GM12878 (cell line): ENCODE data around the gene PHF2. TPM values are rescaled to one million over a fixed set of nuclear protein-coding genes. Genes with fewer than 3 reads are reported as not detected.
A peak's percentile ranks its signal among the peaks of the same experiment; 100 is the strongest.

Experiments used
- ATAC-seq: fragments of 200-7000 bp; cut with Tn5 transposase; 3 replicates; pipeline ENCODE4 v1.9.1; 2020; ENCODE audit warnings: mild to moderate bottlenecking, moderate library complexity
- BruUV-seq: library from RNA; stranded (reverse); fragments of 400-500 nt; replicated peaks from 2 replicates; lab custom pipeline; 2021; lab: Mats Ljungman, UMichigan
- CTCF ChIA-PET: fragments of 300-600 bp; sonication (Branson Sonifier 250); formaldehyde crosslinking; extraction: SDS; loops from one replicate; lab custom pipeline; 2021; ENCODE audit warnings: inconsistent platforms; lab: Yijun Ruan, JAX
- POLR2A ChIA-PET: fragments of 350-600 bp; formaldehyde crosslinking; extraction: SDS; loops from one replicate; lab custom pipeline; 2021; ENCODE audit warnings: inconsistent platforms; lab: Charles Lee
- RAD21 ChIA-PET: fragments of 300-600 bp; sonication (Branson Sonifier 250); formaldehyde crosslinking; loops from one replicate; lab custom pipeline; 2023; ENCODE audit warnings: antibody characterized with exemption; ENCODE audit not compliant: unreplicated experiment; lab: Charles Lee
- SMC1A ChIA-PET: fragments of 300-600 bp; sonication (Branson Sonifier 250); formaldehyde crosslinking; loops from one replicate; lab custom pipeline; 2023; ENCODE audit not compliant: unreplicated experiment, uncharacterized antibody; lab: Charles Lee
- DNase-seq: peaks from one replicate; pipeline ENCODE4 v3.0.0-alpha.2; 2011; ENCODE audit warnings: low read depth, low spot score
- FAIRE-seq: peaks from 3 replicates; lab custom pipeline; 2011; peaks lifted over from hg19 to GRCh38; lab: Jason Lieb, UNC
- H2AFZ ChIP-seq: 2 replicates; pipeline ENCODE4 v1.6.0; 2011; ENCODE audit warnings: low read depth, low read length, control low read depth; ENCODE audit not compliant: control insufficient read depth
- H3K27ac ChIP-seq: 2 replicates; pipeline ENCODE4 v1.5.1; 2011; ENCODE audit warnings: control low read depth; ENCODE audit not compliant: control insufficient read depth, insufficient read depth
- H3K27me3 ChIP-seq, 2 experiments: replicated peaks in 1 of 2; 2 replicates each; pipeline versions ENCODE4 v1.6.0 to v1.6.1; 2011; ENCODE audit warnings: low read length in 1 of 2; ENCODE audit not compliant: control insufficient read depth in 2 of 2, insufficient read depth in 2 of 2
- H3K36me3 ChIP-seq, 2 experiments: 2 replicates each; pipeline ENCODE4 v1.5.1; 2011; ENCODE audit warnings: low read length in 1 of 2; ENCODE audit not compliant: control insufficient read depth in 2 of 2, insufficient read depth in 2 of 2
- H3K4me1 ChIP-seq: 2 replicates; pipeline ENCODE4 v1.6.1; 2011; ENCODE audit warnings: mild to moderate bottlenecking, low read length, moderate library complexity, mixed read lengths; ENCODE audit not compliant: control insufficient read depth, insufficient read depth
- H3K4me2 ChIP-seq: 2 replicates; pipeline ENCODE4 v1.6.0; 2011; ENCODE audit warnings: control low read depth; ENCODE audit not compliant: control insufficient read depth, insufficient read depth
- H3K4me3 ChIP-seq: fragments of 200-600 bp; sonication (generic); 2 replicates; pipeline ENCODE4 v1.5.1; 2016
- H3K79me2 ChIP-seq: 2 replicates; pipeline ENCODE4 v1.6.0; 2011; ENCODE audit warnings: low read length; ENCODE audit not compliant: control insufficient read depth, insufficient read depth
- H3K9ac ChIP-seq: 2 replicates; pipeline ENCODE4 v1.8.0; 2011; ENCODE audit warnings: low read length, control low read depth, mixed read lengths; ENCODE audit not compliant: control insufficient read depth, insufficient read depth
- H3K9me3 ChIP-seq: replicated peaks from 3 replicates; pipeline ENCODE4 v1.5.1; 2011; ENCODE audit warnings: mild to moderate bottlenecking, low read length; ENCODE audit not compliant: control insufficient read depth, insufficient read depth
- H4K20me1 ChIP-seq: 2 replicates; pipeline ENCODE4 v1.6.0; 2011; ENCODE audit not compliant: control insufficient read depth, insufficient read depth
- BCL3 ChIP-seq: IDR thresholded peaks from 2 replicates; pipeline ENCODE4 v1.6.1; 2011; ENCODE audit warnings: borderline replicate concordance, low read depth, mild to moderate bottlenecking, moderate library complexity, low read length; ENCODE audit not compliant: insufficient read depth, poor library complexity, severe bottlenecking
- BMI1 ChIP-seq: fragments of 450-650 bp; IDR thresholded peaks from 2 replicates; pipeline ENCODE4 v1.6.1; 2016; ENCODE audit warnings: mild to moderate bottlenecking, moderate library complexity, borderline replicate concordance
- FOXM1 ChIP-seq: IDR thresholded peaks from 2 replicates; pipeline ENCODE4 v1.6.1; 2012; ENCODE audit warnings: low read depth, mild to moderate bottlenecking, inconsistent platforms, low read length, moderate library complexity
- IRF3 ChIP-seq: fragments of 450-650 bp; IDR thresholded peaks from 2 replicates; pipeline ENCODE4 v1.6.1; 2014; ENCODE audit warnings: mild to moderate bottlenecking
- USF1 ChIP-seq: IDR thresholded peaks from 2 replicates; pipeline ENCODE4 v1.6.1; 2011; ENCODE audit warnings: borderline replicate concordance, low read depth, mild to moderate bottlenecking, moderate library complexity, mixed read lengths, low read length; ENCODE audit not compliant: insufficient read depth; ENCODE audit errors: extremely low read length
- WGBS: methylation state at CpG from one replicate; pipeline ENCODE4 v1.1.6; 2016; ENCODE audit warnings: low lambda C conversion rate; ENCODE audit not compliant: insufficient replicate concordance, insufficient coverage; ENCODE audit errors: missing lambda C conversion rate; 5-methylcytosine and 5-hydroxymethylcytosine counted together
- in situ Hi-C: fragments of 300-500 bp; cut with MboI; formaldehyde crosslinking; loops from 9 replicates; pipeline ENCODE4 v1.14.3; 2018; ENCODE audit warnings: mixed read lengths
- intact Hi-C: fragments of 100-400 bp; cut with micrococcal nuclease; formaldehyde crosslinking; loops from one replicate; pipeline ENCODE4 v1.14.2; 2022; ENCODE audit not compliant: unreplicated experiment
- polyA plus RNA-seq, 11 experiments: library from polyadenylated mRNA; depleted of rRNA in 4 of 11; unstranded in 6 of 11; stranded (reverse) in 5 of 11; fragments of >200 nt; fragmentation: Nextera tagmentation in 4 of 11; fragmentation: Illumina TruSeq in 1 of 11; extraction: Ambion mirVana in 4 of 11; extraction: Trizol in 1 of 11; gene quantifications; 1 replicate in 1 of 11; 2 replicates in 10 of 11; pipeline versions ENCODE4 v1.2.1 to v1.2.3, GENCODE V29; 2011 to 2016; ENCODE audit warnings: inconsistent platforms in 2 of 11, missing spikeins in 2 of 11, low read depth in 1 of 11
- total RNA-seq, 4 experiments: library from RNA; depleted of rRNA in 3 of 4; stranded (reverse); fragments of >200 nt in 3 of 4; fragmentation: Illumina TruSeq in 1 of 4; extraction: Trizol in 1 of 4; gene quantifications; 2 replicates each; pipeline versions ENCODE4 v1.2.1 to v1.2.3, GENCODE V29; 2013 to 2021

PHF2 gene
- total and polyA plus RNA-seq, 10 of the 15 experiments (the other 5 are each of a cell fraction or from before 2014, with no cell fraction given) = 0.34 to 13.3 (median 5.5) TPM

- POLR2A ChIA-PET = no interaction called here
- CTCF ChIA-PET = no interaction called here
Observed at GRCh38 chr9:93540305-93540704, 36.1 kb upstream of the PHF2 start.

GRCh38 chr9:93541005-93541404 is 35.4 kb upstream of the PHF2 start:
- ATAC-seq (no peak), FAIRE-seq (no peak)
- Histone ChIP-seq H4K20me1 (no peaks in the 10 kb centered on the region), H3K79me2 (no peaks in the 10 kb centered on the region; the same call in 1 of the 2 replicates), H3K9me3 (no peaks in the 10 kb centered on the region), H3K36me3 (peaks cover 10 to 30% of the 10 kb centered on the region in 2 experiments; a peak in 3 of 4 replicates), H3K4me3 (no peak overlapping the region), H3K27ac (no peak overlapping the region)
- intact Hi-C loops (no loop called here), in situ Hi-C loops (no loop called here)
- POLR2A ChIA-PET = no interaction called here
- WGBS = 93% methylated on average over 4 of the region's 4 CpGs
- no peak for TF ChIP-seq FOXM1
- TF ChIP-seq BCL3 = peak; percentile 78
- TF ChIP-seq USF1 = no peak
- TF ChIP-seq, all 136 proteins: peak for 1
- H3K4me2 ChIP-seq = no peak overlapping the region
- no peak for DNase-seq
- H2AFZ ChIP-seq = no peak overlapping the region
- no peak overlapping the region for H3K9ac ChIP-seq
- H3K27me3 ChIP-seq = no peaks in the 10 kb centered on the region
- CTCF ChIA-PET = no interaction called here
- no TSS peak for BruUV-seq
- SMC1A ChIA-PET = no interaction called here
- RAD21 ChIA-PET = no interaction called here
- no peaks in the 10 kb centered on the region; the same call in 1 of the 2 replicates for H3K4me1 ChIP-seq

More at GRCh38 chr9:93540305-93540704, 36.1 kb upstream of the PHF2 start:
- no peak overlapping the region for H3K4me2 ChIP-seq
- 93% methylated on average over 8 of the region's 8 CpGs for WGBS
- no peak overlapping the region for H3K27ac ChIP-seq
- TF ChIP-seq BMI1 (no peak), IRF3 (no peak)
- peaks cover 10 to 30% of the 10 kb centered on the region in 2 experiments; a peak in 3 of 4 replicates for H3K36me3 ChIP-seq
- no peak for DNase-seq
- ChIA-PET SMC1A (interaction anchor here (1.4 kb wide), 1 partner anchor 13 kb away, joined by 3 read pairs; no protein-coding TSS in a partner anchor), RAD21 (no interaction called here)
- intact Hi-C loops (no loop called here), in situ Hi-C loops (no loop called here)
- no peak overlapping the region for H3K9ac ChIP-seq
- no peak for ATAC-seq
- H2AFZ ChIP-seq = no peak overlapping the region
- no peaks in the 10 kb centered on the region for H3K9me3 ChIP-seq
- no peaks in the 10 kb centered on the region for H4K20me1 ChIP-seq
- no peaks in the 10 kb centered on the region; the same call in 1 of the 2 replicates for H3K4me1 ChIP-seq
- H3K79me2 ChIP-seq = no peaks in the 10 kb centered on the region; the same call in 1 of the 2 replicates
- H3K27me3 ChIP-seq = no peaks in the 10 kb centered on the region
- no peak for FAIRE-seq
- no peak overlapping the region for H3K4me3 ChIP-seq
- BruUV-seq = no TSS peak
